PC-3 (cell line): ENCODE measurements around the gene SLC6A9. TPM values are rescaled to one million over a fixed set of nuclear protein-coding genes. Genes with fewer than 3 reads are reported as not detected.

Source experiments
- ATAC-seq: fragments of 200-7000 bp; cut with Tn5 transposase; 2 replicates; pipeline ENCODE4 v1.9.1; 2020; ENCODE audit warnings: mild to moderate bottlenecking, moderate library complexity
- BruUV-seq: library from RNA; stranded (reverse); fragments of 400-500 nt; replicated peaks from 2 replicates; lab custom pipeline; 2021; lab: Mats Ljungman, UMichigan
- CTCF ChIA-PET: fragments of 300-600 bp; sonication (Branson Sonifier 250); formaldehyde crosslinking; loops from one replicate; lab custom pipeline; 2022; ENCODE audit warnings: antibody characterized with exemption; lab: Charles Lee
- POLR2A ChIA-PET: fragments of 300-600 bp; sonication (Branson Sonifier 250); formaldehyde crosslinking; loops from one replicate; lab custom pipeline; 2022; ENCODE audit warnings: antibody characterized with exemption; ENCODE audit not compliant: unreplicated experiment; lab: Charles Lee
- DNase-seq: peaks from one replicate; pipeline ENCODE4 v3.0.0-alpha.2; 2015
- H2AFZ ChIP-seq: fragments of 300-600 bp; sonication (generic); 2 replicates; pipeline ENCODE4 v1.6.0; 2016; ENCODE audit warnings: antibody characterized with exemption, low read length
- H3F3A ChIP-seq: fragments of 300-600 bp; sonication (generic); one replicate; pipeline ENCODE4 v1.6.0; 2017; ENCODE audit warnings: antibody characterized with exemption, low read length, control low read depth, mild to moderate bottlenecking; ENCODE audit not compliant: unreplicated experiment
- H3K27ac ChIP-seq: fragments of 300-600 bp; sonication (generic); 2 replicates; pipeline ENCODE4 v1.5.1; 2016; ENCODE audit warnings: mild to moderate bottlenecking, low read length
- H3K27me3 ChIP-seq: fragments of 300-600 bp; sonication (generic); 2 replicates; pipeline ENCODE4 v1.6.1; 2016; ENCODE audit warnings: low read length, mixed read lengths
- H3K36me3 ChIP-seq: fragments of 300-600 bp; sonication (generic); 2 replicates; pipeline ENCODE4 v1.6.1; 2016; ENCODE audit warnings: low read depth, mixed run types, low read length, mixed read lengths
- H3K4me1 ChIP-seq: fragments of 300-600 bp; sonication (generic); 2 replicates; pipeline ENCODE4 v1.5.1; 2016; ENCODE audit warnings: low read length; ENCODE audit not compliant: insufficient read depth
- H3K4me2 ChIP-seq: fragments of 300-600 bp; sonication (generic); 2 replicates; pipeline ENCODE4 v1.6.0; 2016; ENCODE audit warnings: low read length
- H3K4me3 ChIP-seq: fragments of 300-600 bp; sonication (generic); 2 replicates; pipeline ENCODE4 v1.5.1; 2016; ENCODE audit warnings: mild to moderate bottlenecking, low read length, mixed read lengths
- H3K79me2 ChIP-seq: fragments of 300-600 bp; sonication (generic); 2 replicates; pipeline ENCODE4 v1.6.1; 2017; ENCODE audit warnings: low read length, mixed read lengths
- H3K9ac ChIP-seq: fragments of 300-600 bp; sonication (generic); 2 replicates; pipeline ENCODE4 v1.6.0; 2016; ENCODE audit warnings: mild to moderate bottlenecking, low read length
- H3K9me2 ChIP-seq: fragments of 300-600 bp; sonication (generic); replicated peaks from 2 replicates; pipeline ENCODE4 v1.6.1; 2016; ENCODE audit warnings: mixed run types, low read length, mixed read lengths
- H3K9me3 ChIP-seq: fragments of 300-600 bp; sonication (generic); 2 replicates; pipeline ENCODE4 v1.6.1; 2016; ENCODE audit warnings: low read length, mixed read lengths
- H4K20me1 ChIP-seq: fragments of 300-600 bp; sonication (generic); 2 replicates; pipeline ENCODE4 v1.6.1; 2016; ENCODE audit warnings: low read length, mixed read lengths
- EZH2 ChIP-seq: fragments of 300-600 bp; sonication (generic); IDR thresholded peaks from one replicate; pipeline ENCODE4 v1.6.1; 2017; ENCODE audit warnings: antibody characterized with exemption, mild to moderate bottlenecking, low read length; ENCODE audit not compliant: unreplicated experiment
- EZH2phosphoT487 ChIP-seq: fragments of 300-600 bp; sonication (generic); IDR thresholded peaks from 2 replicates; pipeline ENCODE4 v1.6.1; 2018; ENCODE audit warnings: mild to moderate bottlenecking, antibody characterized with exemption, low read length, borderline replicate concordance
- intact Hi-C: fragments of 100-400 bp; cut with micrococcal nuclease; formaldehyde crosslinking; loops from 2 replicates; pipeline ENCODE4 v1.9.0; 2023
- total RNA-seq: library from RNA; depleted of rRNA; stranded (reverse); fragments of >200 nt; gene quantifications from 2 replicates; pipeline ENCODE4 v1.2.3, GENCODE V29; 2014
- TF ChIP-seq, protein P1 (sequence below): fragments of 300-600 bp; sonication (generic); conservative IDR thresholded peaks from 2 replicates; pipeline ENCODE4 v1.5.1; 2017; ENCODE audit warnings: antibody characterized with exemption, low read depth, mild to moderate bottlenecking, low read length

The SLC6A9 gene
- total RNA-seq, 1 experiment from 2014 or later, result 11.2 TPM

- TF ChIP-seq EZH2, result no peak
- TF ChIP-seq, protein P1, sequence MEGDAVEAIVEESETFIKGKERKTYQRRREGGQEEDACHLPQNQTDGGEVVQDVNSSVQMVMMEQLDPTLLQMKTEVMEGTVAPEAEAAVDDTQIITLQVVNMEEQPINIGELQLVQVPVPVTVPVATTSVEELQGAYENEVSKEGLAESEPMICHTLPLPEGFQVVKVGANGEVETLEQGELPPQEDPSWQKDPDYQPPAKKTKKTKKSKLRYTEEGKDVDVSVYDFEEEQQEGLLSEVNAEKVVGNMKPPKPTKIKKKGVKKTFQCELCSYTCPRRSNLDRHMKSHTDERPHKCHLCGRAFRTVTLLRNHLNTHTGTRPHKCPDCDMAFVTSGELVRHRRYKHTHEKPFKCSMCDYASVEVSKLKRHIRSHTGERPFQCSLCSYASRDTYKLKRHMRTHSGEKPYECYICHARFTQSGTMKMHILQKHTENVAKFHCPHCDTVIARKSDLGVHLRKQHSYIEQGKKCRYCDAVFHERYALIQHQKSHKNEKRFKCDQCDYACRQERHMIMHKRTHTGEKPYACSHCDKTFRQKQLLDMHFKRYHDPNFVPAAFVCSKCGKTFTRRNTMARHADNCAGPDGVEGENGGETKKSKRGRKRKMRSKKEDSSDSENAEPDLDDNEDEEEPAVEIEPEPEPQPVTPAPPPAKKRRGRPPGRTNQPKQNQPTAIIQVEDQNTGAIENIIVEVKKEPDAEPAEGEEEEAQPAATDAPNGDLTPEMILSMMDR, result no peak
- TF ChIP-seq EZH2phosphoT487, result no peak
- Histone ChIP-seq H3K36me3 (no peaks in the 10 kb centered on the region), H3K27me3 (no peaks in the 10 kb centered on the region), H4K20me1 (no peaks in the 10 kb centered on the region), H3K4me3 (peak overlapping the region; percentile 51), H3K9me2 (no peaks in the 10 kb centered on the region), H3F3A (peaks cover 21% of the 10 kb centered on the region), H3K27ac (peak overlapping the region; percentile 98), H3K9ac (peak overlapping the region; percentile 86), H3K4me1 (peaks cover 50% of the 10 kb centered on the region), H3K9me3 (no peaks in the 10 kb centered on the region), H3K79me2 (no peaks in the 10 kb centered on the region), H2AFZ (no peak overlapping the region), H3K4me2 (peak overlapping the region; percentile 79)
- ATAC-seq, result peak; percentile 56
- BruUV-seq, result no TSS peak
- POLR2A ChIA-PET, result interaction anchor here (0.6 to 0.7 kb wide), 2 partner anchors 18 to 658 kb away, joined by 4 to 5 read pairs; no protein-coding TSS in a partner anchor
- peak; percentile 91 for DNase-seq
- intact Hi-C loops, result loop anchor here (2.0 to 5.0 kb wide), 2 partner anchors 106 to 164 kb away; partner anchors contain the start of gene DMAP1
- CTCF ChIA-PET, result interaction anchor here (0.5 to 1.5 kb wide), 15 partner anchors 12 to 1684 kb away, joined by 3 to 13 read pairs (median 4); partner anchors contain the start of genes DMAP1, KDM4A, SLC6A9 and ST3GAL3
Measured at GRCh38 chr1:44048532-44049215, 17.4 kb upstream of the SLC6A9 start.

GRCh38 chr1:44047131-44047530, 15.9 kb upstream of the SLC6A9 start:
- no TSS peak for BruUV-seq
- intact Hi-C loops, result loop anchor here (1.0 to 5.0 kb wide), 2 partner anchors 42 to 165 kb away; partner anchors contain the start of gene DMAP1
- H3K79me2 ChIP-seq, result no peaks in the 10 kb centered on the region
- peak overlapping the region; percentile 79 for H3K4me2 ChIP-seq
- H4K20me1 ChIP-seq, result no peaks in the 10 kb centered on the region
- H3K4me1 ChIP-seq, result peaks cover 61% of the 10 kb centered on the region
- TF ChIP-seq, protein P1, result no peak
- peak overlapping the region; percentile 81 for H2AFZ ChIP-seq
- no peak for DNase-seq
- peak overlapping the region; percentile 86 for H3K9ac ChIP-seq
- CTCF ChIA-PET, result interaction anchor here (0.6 to 1.5 kb wide), 4 partner anchors 11 to 557 kb away, joined by 3 to 13 read pairs (median 4); partner anchors contain the start of gene SLC6A9
- H3K27ac ChIP-seq, result peak overlapping the region; percentile 98
- ATAC-seq, result no peak
- no peaks in the 10 kb centered on the region for H3K36me3 ChIP-seq
- H3K27me3 ChIP-seq, result no peaks in the 10 kb centered on the region
- H3F3A ChIP-seq, result peaks cover 21% of the 10 kb centered on the region
- H3K4me3 ChIP-seq, result peak overlapping the region; percentile 51; the same call in 1 of the 2 replicates
- H3K9me2 ChIP-seq, result no peaks in the 10 kb centered on the region
- no peaks in the 10 kb centered on the region for H3K9me3 ChIP-seq
- POLR2A ChIA-PET, result interaction anchor here (0.6 kb wide), 1 partner anchor 97 kb away, joined by 3 read pairs; no protein-coding TSS in a partner anchor

GRCh38 chr1:44045064-44045463, 13.8 kb upstream of the SLC6A9 start:
- ATAC-seq (no peak), DNase-seq (no peak)
- no peaks in the 10 kb centered on the region for H3K79me2 ChIP-seq
- H3K27ac ChIP-seq, result peak overlapping the region; percentile 79; the same call in 1 of the 2 replicates
- POLR2A ChIA-PET, result no interaction called here
- peaks cover 66% of the 10 kb centered on the region for H3K4me1 ChIP-seq
- no peaks in the 10 kb centered on the region for H3K9me3 ChIP-seq
- H3K9me2 ChIP-seq, result no peaks in the 10 kb centered on the region
- BruUV-seq, result no TSS peak
- H4K20me1 ChIP-seq, result no peaks in the 10 kb centered on the region
- no peak overlapping the region for H3K4me3 ChIP-seq
- no peaks in the 10 kb centered on the region for H3K36me3 ChIP-seq
- intact Hi-C loops, result loop anchor here (5.0 kb wide), 1 partner anchor 167 kb away; the partner anchor contains the start of gene DMAP1
- CTCF ChIA-PET, result no interaction called here
- no peak for TF ChIP-seq EZH2
- TF ChIP-seq, protein P1, result no peak
- TF ChIP-seq EZH2phosphoT487, result no peak
- no peak overlapping the region for H2AFZ ChIP-seq
- H3F3A ChIP-seq, result peaks cover 18% of the 10 kb centered on the region
- no peaks in the 10 kb centered on the region for H3K27me3 ChIP-seq
- no peak overlapping the region for H3K4me2 ChIP-seq
- H3K9ac ChIP-seq, result no peak overlapping the region
